H1 (cell line): ENCODE data around the gene GPR139. TPM values are rescaled to one million over a fixed set of nuclear protein-coding genes. Genes with fewer than 3 reads are reported as not detected.

Experiments
- CTCF ChIA-PET: fragments of 300-600 bp; sonication (Branson Sonifier 250); formaldehyde crosslinking; loops from one replicate; lab custom pipeline; 2021; ENCODE audit not compliant: partially characterized antibody; lab: Charles Lee
- POLR2A ChIA-PET: fragments of 300-600 bp; sonication (Branson Sonifier 250); formaldehyde crosslinking; loops from one replicate; lab custom pipeline; 2021; ENCODE audit warnings: inconsistent platforms; ENCODE audit not compliant: partially characterized antibody; lab: Charles Lee
- DNase-seq, 2 experiments: peaks; one replicate each; pipeline versions ENCODE4 v3.0.0 to v3.0.0-alpha.2; 2010 to 2022; ENCODE audit warnings: low spot score in 2 of 2, low read depth in 1 of 2, mixed read lengths in 1 of 2
- FAIRE-seq: peaks from 2 replicates; lab custom pipeline; 2011; peaks lifted over from hg19 to GRCh38; lab: Jason Lieb, UNC
- H2AFZ ChIP-seq: 2 replicates; pipeline ENCODE4 v1.8.1; 2012; ENCODE audit warnings: low read length, inconsistent platforms
- H2AK5ac ChIP-seq: 2 replicates; pipeline ENCODE4 v1.6.1; 2013; ENCODE audit warnings: low read depth, low read length
- H2BK120ac ChIP-seq: replicated peaks from 2 replicates; pipeline ENCODE3; 2013; ENCODE audit warnings: low read depth, low read length, inconsistent platforms
- H2BK12ac ChIP-seq: 2 replicates; pipeline ENCODE4 v1.6.1; 2013; ENCODE audit warnings: low read depth, low read length
- H2BK15ac ChIP-seq: 2 replicates; pipeline ENCODE4 v1.6.1; 2013; ENCODE audit warnings: low read length
- H2BK20ac ChIP-seq: 2 replicates; pipeline ENCODE4 v1.6.1; 2013; ENCODE audit warnings: low read length
- H2BK5ac ChIP-seq: 2 replicates; pipeline ENCODE4 v1.6.1; 2013; ENCODE audit warnings: low read depth, low read length
- H3K14ac ChIP-seq: 2 replicates; pipeline ENCODE4 v1.6.1; 2013; ENCODE audit warnings: inconsistent platforms; ENCODE audit not compliant: insufficient read length
- H3K18ac ChIP-seq: 2 replicates; pipeline ENCODE4 v1.6.1; 2013; ENCODE audit warnings: low read length; ENCODE audit errors: extremely low read depth
- H3K23ac ChIP-seq: 2 replicates; pipeline ENCODE4 v1.6.1; 2013; ENCODE audit warnings: inconsistent platforms; ENCODE audit not compliant: insufficient read length
- H3K23me2 ChIP-seq: 2 replicates; pipeline ENCODE4 v1.6.1; 2013; ENCODE audit warnings: low read depth, low read length
- H3K27ac ChIP-seq: 2 replicates; pipeline ENCODE4 v1.6.1; 2011; ENCODE audit warnings: low read depth, low read length, inconsistent platforms
- H3K27me3 ChIP-seq, 4 experiments: replicated peaks in 1 of 4; 1 replicate in 1 of 4; 2 replicates in 3 of 4; pipeline versions ENCODE4 v1.6.1 to v1.8.1; 2011 to 2013; ENCODE audit warnings: low read length in 3 of 4, mild to moderate bottlenecking in 3 of 4, inconsistent platforms in 2 of 4, mixed read lengths in 2 of 4, moderate library complexity in 1 of 4; ENCODE audit not compliant: control insufficient read depth in 3 of 4, insufficient read depth in 3 of 4; ENCODE audit errors: extremely low read depth in 1 of 4
- H3K36me3 ChIP-seq, 4 experiments: 2 replicates each; pipeline versions ENCODE4 v1.6.1 to v1.8.1; 2011 to 2013; ENCODE audit warnings: mild to moderate bottlenecking in 4 of 4, low read length in 3 of 4, moderate library complexity in 2 of 4, control low read depth in 1 of 4, inconsistent platforms in 1 of 4; ENCODE audit not compliant: insufficient read depth in 4 of 4, control insufficient read depth in 2 of 4
- H3K4ac ChIP-seq: replicated peaks from 2 replicates; pipeline ENCODE3; 2013; ENCODE audit warnings: low read length, low read depth, mixed read lengths, inconsistent platforms; ENCODE audit not compliant: insufficient read length
- H3K4me1 ChIP-seq, 4 experiments: replicated peaks in 1 of 4; 1 replicate in 1 of 4; 2 replicates in 3 of 4; pipeline versions ENCODE4 v1.6.1 to v1.8.1; 2011 to 2013; ENCODE audit warnings: low read length in 3 of 4, inconsistent platforms in 2 of 4, mixed read lengths in 1 of 4; ENCODE audit not compliant: insufficient read depth in 4 of 4, control insufficient read depth in 3 of 4
- H3K4me2 ChIP-seq, 2 experiments: 2 replicates each; pipeline versions ENCODE4 v1.6.1 to v1.8.1; 2011 to 2013; ENCODE audit warnings: low read depth in 2 of 2, low read length in 2 of 2, control low read depth in 1 of 2, inconsistent platforms in 1 of 2, mild to moderate bottlenecking in 1 of 2; ENCODE audit not compliant: insufficient read depth in 1 of 2
- H3K4me3 ChIP-seq, 4 experiments: fragments of 200-600, 300-600 bp in 1 of 4; sonication (generic), shearing (Covaris generic), sonication (Bioruptor Twin) in 1 of 4; 2 replicates each; pipeline versions ENCODE4 v1.5.1 to v1.8.1; 2011 to 2016; ENCODE audit warnings: low read length in 4 of 4, low read depth in 3 of 4, control low read depth in 2 of 4, inconsistent platforms in 2 of 4, mild to moderate bottlenecking in 2 of 4, mixed read lengths in 1 of 4, moderate library complexity in 1 of 4; ENCODE audit not compliant: insufficient read depth in 2 of 4; ENCODE audit errors: extremely low read depth in 1 of 4
- H3K56ac ChIP-seq: replicated peaks from 2 replicates; pipeline ENCODE3; 2013; ENCODE audit warnings: low read depth, mild to moderate bottlenecking, mixed read lengths, low read length, inconsistent platforms; ENCODE audit not compliant: insufficient read length
- H3K79me1 ChIP-seq: 2 replicates; pipeline ENCODE4 v1.6.1; 2013; ENCODE audit warnings: low read depth, low read length, control low read depth
- H3K79me2 ChIP-seq, 2 experiments: 2 replicates each; pipeline versions ENCODE4 v1.6.1 to v1.8.1; 2012 to 2013; ENCODE audit warnings: low read length in 2 of 2, mild to moderate bottlenecking in 2 of 2, inconsistent platforms in 1 of 2; ENCODE audit not compliant: insufficient read depth in 2 of 2, control insufficient read depth in 1 of 2
- H3K9ac ChIP-seq, 4 experiments: replicated peaks in 1 of 4; 1 replicate in 1 of 4; 2 replicates in 3 of 4; pipeline versions ENCODE4 v1.6.1 to v1.8.1; 2011 to 2013; ENCODE audit warnings: low read depth in 3 of 4, low read length in 3 of 4, control low read depth in 2 of 4, mild to moderate bottlenecking in 2 of 4, moderate library complexity in 2 of 4, inconsistent platforms in 1 of 4; ENCODE audit errors: extremely low read depth in 1 of 4
- H3K9me3 ChIP-seq, 2 experiments: 2 replicates each; pipeline versions ENCODE4 v1.6.1 to v1.8.1; 2012 to 2013; ENCODE audit warnings: mild to moderate bottlenecking in 2 of 2, moderate library complexity in 2 of 2, control low read depth in 1 of 2, inconsistent platforms in 1 of 2, low read depth in 1 of 2, low read length in 1 of 2, mixed read lengths in 1 of 2; ENCODE audit not compliant: insufficient read depth in 2 of 2
- H4K20me1 ChIP-seq, 2 experiments: replicated peaks in 1 of 2; 2 replicates each; pipeline versions ENCODE3 to v1.8.1; 2011 to 2013; ENCODE audit warnings: inconsistent platforms in 2 of 2, low read length in 2 of 2, mild to moderate bottlenecking in 1 of 2; ENCODE audit not compliant: insufficient read depth in 2 of 2, control insufficient read depth in 1 of 2
- H4K5ac ChIP-seq: 2 replicates; pipeline ENCODE4 v1.6.1; 2013; ENCODE audit warnings: low read length, low read depth, mixed read lengths, inconsistent platforms; ENCODE audit not compliant: insufficient read length
- H4K8ac ChIP-seq: 2 replicates; pipeline ENCODE4 v1.8.0; 2013; ENCODE audit warnings: mild to moderate bottlenecking, moderate library complexity, low read length, inconsistent platforms; ENCODE audit not compliant: insufficient read depth; ENCODE audit errors: extremely low read depth
- H4K91ac ChIP-seq: replicated peaks from 2 replicates; pipeline ENCODE3; 2013; ENCODE audit warnings: low read length, mixed read lengths, inconsistent platforms; ENCODE audit not compliant: insufficient read length
- ASH2L ChIP-seq: fragments of 200-600, 300-600 bp; sonication (generic); IDR thresholded peaks from one replicate; pipeline ENCODE4 v1.7.1; 2017; ENCODE audit warnings: low read length
- ATF3 ChIP-seq: IDR thresholded peaks from 2 replicates; pipeline ENCODE4 v1.6.1; 2011; ENCODE audit warnings: low read depth, mild to moderate bottlenecking, low read length; ENCODE audit not compliant: insufficient read depth
- CEBPB ChIP-seq: IDR thresholded peaks from 2 replicates; pipeline ENCODE4 v1.6.1; 2012; ENCODE audit warnings: low read depth, low read length
- CHD1 ChIP-seq: IDR thresholded peaks from 2 replicates; pipeline ENCODE4 v1.6.1; 2012; ENCODE audit warnings: low read depth, low read length, improper control_type of control experiment
- EP300 ChIP-seq, 2 experiments: IDR thresholded peaks; 1 replicate in 1 of 2; 2 replicates in 1 of 2; pipeline ENCODE4 v1.6.1; 2011 to 2012; ENCODE audit warnings: low read depth in 2 of 2, low read length in 2 of 2, mild to moderate bottlenecking in 2 of 2, borderline replicate concordance in 1 of 2, inconsistent platforms in 1 of 2, moderate library complexity in 1 of 2
- FOSL1 ChIP-seq: IDR thresholded peaks from 2 replicates; pipeline ENCODE4 v1.6.1; 2011; ENCODE audit warnings: mild to moderate bottlenecking, low read depth, low read length, moderate library complexity; ENCODE audit not compliant: insufficient read depth
- HDAC2 ChIP-seq, 2 experiments: fragments of 300-600 bp in 1 of 2; sonication (generic) in 1 of 2; IDR thresholded peaks; 2 replicates each; pipeline ENCODE4 v1.6.1; 2011 to 2012; ENCODE audit warnings: low read depth in 2 of 2, low read length in 2 of 2, mild to moderate bottlenecking in 2 of 2, moderate library complexity in 2 of 2, borderline replicate concordance in 1 of 2, inconsistent platforms in 1 of 2
- PHF8 ChIP-seq: fragments of 200-600 bp; sonication (generic); conservative IDR thresholded peaks from 2 replicates; pipeline ENCODE4 v1.7.1; 2012; ENCODE audit warnings: low read depth, mild to moderate bottlenecking, inconsistent platforms, low read length, moderate library complexity
- RBBP5 ChIP-seq: IDR thresholded peaks from 2 replicates; pipeline ENCODE4 v1.7.1; 2012; ENCODE audit warnings: low read depth, mild to moderate bottlenecking, inconsistent platforms, low read length, moderate library complexity, borderline replicate concordance
- RNF2 ChIP-seq: fragments of 200-900, 300-1000 bp; sonication (generic); IDR thresholded peaks from 2 replicates; pipeline ENCODE4 v1.7.1; 2016; ENCODE audit warnings: borderline replicate concordance, low read depth, mild to moderate bottlenecking, antibody characterized with exemption, low read length; ENCODE audit not compliant: poor library complexity, severe bottlenecking; ENCODE audit errors: missing control alignments
- SP4 ChIP-seq: IDR thresholded peaks from 2 replicates; pipeline ENCODE4 v1.6.1; 2012; ENCODE audit warnings: low read length, inconsistent platforms
- TAF1 ChIP-seq: IDR thresholded peaks from 2 replicates; pipeline ENCODE4 v1.6.1; 2011; ENCODE audit warnings: mild to moderate bottlenecking, low read depth, low read length
- TCF12 ChIP-seq: IDR thresholded peaks from 2 replicates; pipeline ENCODE4 v1.6.1; 2011; ENCODE audit warnings: low read depth, mild to moderate bottlenecking, low read length
- WGBS, 2 experiments: shearing (Covaris generic) in 1 of 2; methylation state at CpG; one replicate each; pipeline versions ENCODE4 v1.1.6 to v1.1.7; 2013 to 2015; ENCODE audit warnings: low lambda C conversion rate in 2 of 2, mixed read lengths in 2 of 2, inconsistent platforms in 1 of 2, low coverage in 1 of 2, missing lambda C conversion rate in 1 of 2; ENCODE audit not compliant: insufficient replicate concordance in 2 of 2, insufficient coverage in 1 of 2, insufficient read length in 1 of 2; ENCODE audit errors: extremely low coverage in 1 of 2, missing lambda C conversion rate in 1 of 2; 5-methylcytosine and 5-hydroxymethylcytosine counted together
- polyA plus RNA-seq, 7 experiments: library from polyadenylated mRNA; depleted of rRNA in 3 of 7; stranded (reverse) in 5 of 7; unstranded in 2 of 7; fragments of >200 nt in 5 of 7; fragments of 200-250 nt in 2 of 7; gene quantifications; 1 replicate in 5 of 7; 2 replicates in 1 of 7; 4 replicates in 1 of 7; pipeline versions ENCODE4 v1.2.1 to v1.2.3, GENCODE V29; 2011 to 2013; ENCODE audit warnings: missing spikeins in 2 of 7, mixed read lengths in 2 of 7
- total RNA-seq: library from RNA; stranded (reverse); fragmentation: NEBNext Ultra II Directional; extraction: Animal tissue kit (Norgen Biotek cat#: 25700); gene quantifications from 2 replicates; pipeline ENCODE4 v1.2.1, GENCODE V29; 2021

GPR139 gene
- total and polyA plus RNA-seq, 2 of the 8 experiments (the other 6 are each of a cell fraction or from before 2014, with no cell fraction given) = 0.84 to 2.2 TPM

- Histone ChIP-seq H2BK20ac (no peak overlapping the region), H4K91ac (no peak overlapping the region), H2AFZ (no peak overlapping the region), H3K36me3 (no peaks in the 10 kb centered on the region), H2AK5ac (no peak overlapping the region), H3K27me3 (no peaks in the 10 kb centered on the region), H3K4me1 (peaks cover 0 to 4% (median 0%) of the 10 kb centered on the region in 4 experiments; a peak in 2 of 7 replicates), H3K9ac (no peak overlapping the region), H3K23me2 (no peaks in the 10 kb centered on the region), H3K14ac (no peak overlapping the region), H3K79me1 (no peaks in the 10 kb centered on the region), H3K27ac (no peak overlapping the region), H3K4me3 (no peak overlapping the region), H3K23ac (no peak overlapping the region), H3K79me2 (no peaks in the 10 kb centered on the region), H3K18ac (no peak overlapping the region), H2BK12ac (no peak overlapping the region), H4K5ac (no peak overlapping the region), H3K56ac (no peak overlapping the region), H2BK5ac (no peak overlapping the region), H4K20me1 (no peaks in the 10 kb centered on the region), H4K8ac (no peak overlapping the region), H3K9me3 (no peaks in the 10 kb centered on the region), H2BK120ac (no peak overlapping the region), H3K4me2 (no peak overlapping the region), H2BK15ac (no peak overlapping the region), H3K4ac (no peak overlapping the region)
- 94% methylated on average over 2 of the region's 2 CpGs; no CpG with 5 or more reads in 1 of the 2 experiments for WGBS, 2 experiments
- FAIRE-seq (no peak), DNase-seq (no peak)
- CTCF ChIA-PET = interaction anchor here (0.9 to 1.2 kb wide), 4 partner anchors 14 to 362 kb away, joined by 3 to 6 read pairs (median 4); no protein-coding TSS in a partner anchor
- POLR2A ChIA-PET = interaction anchor here (0.6 kb wide), 1 partner anchor 18 kb away, joined by 3 read pairs; no protein-coding TSS in a partner anchor
- TF ChIP-seq ATF3 = no peak
- no peak for TF ChIP-seq PHF8
- TF ChIP-seq CEBPB = no peak
- TF ChIP-seq CHD1 = no peak
- no peak for TF ChIP-seq EP300 (IDR thresholded peaks at IDR 0.05; ENCODE audit: borderline replicate concordance in 1 of 2, low read depth in 2 of 2, low read length in 2 of 2)
- no peak for TF ChIP-seq ASH2L
- TF ChIP-seq RBBP5 = no peak
- no peak for TF ChIP-seq FOSL1
- no peak for TF ChIP-seq HDAC2 (IDR thresholded peaks at IDR 0.05; ENCODE audit: borderline replicate concordance in 1 of 2, low read depth in 2 of 2, low read length in 2 of 2)
- no peak for TF ChIP-seq TCF12
- no peak for TF ChIP-seq TAF1
- no peak for TF ChIP-seq SP4
- TF ChIP-seq RNF2 = no peak
These were observed 52.7 kb downstream of the GPR139 start for GRCh38 chr16:20020976-20021375.
